ENCODE data around the gene CHRM5.
"Not testable (repeated sequence)": the region's sequence is repeated elsewhere in the genome, so short reads cannot be mapped to it uniquely, and the experiment has no call there.

The CHRM5 gene

GRCh38 chr15:34039790-34040113 lies 71.5 kb downstream of the CHRM5 start:
- Histone ChIP-seq H3K4me1 (ENCODE audit: control insufficient read depth, insufficient read depth, low read length) (peaks cover 11% of the 10 kb centered on the region), H3K27ac (ENCODE audit: low read depth, low read length) (no peak overlapping the region), H3K9me3 (ENCODE audit: control insufficient read depth, insufficient read depth, low read depth, low read length) (no peaks in the 10 kb centered on the region), H3K27me3 (ENCODE audit: control insufficient read depth, insufficient read depth, low read length) (peaks cover 17% of the 10 kb centered on the region), H3K4me3 (ENCODE audit: low read depth, low read length) (peak overlapping the region; percentile 71), H3K36me3 (ENCODE audit: control insufficient read depth, insufficient read depth, low read length) (no peaks in the 10 kb centered on the region), H3K9ac (ENCODE audit: low read length) (peak overlapping the region; percentile 75)

- no peak overlapping the region for H3K9ac ChIP-seq (ENCODE audit: low read length)
- no peak overlapping the region for H3K4me3 ChIP-seq (ENCODE audit: low read depth, low read length)
- H3K36me3 ChIP-seq (ENCODE audit: control insufficient read depth, insufficient read depth, low read length), result no peaks in the 10 kb centered on the region
- 0 out of 2 replicates have a peak, but pooled peaks cover under 1% of the 10 kb centered on the region for H3K9me3 ChIP-seq (ENCODE audit: control insufficient read depth, insufficient read depth, low read depth, low read length)
- peaks cover 17% of the 10 kb centered on the region for H3K27me3 ChIP-seq (ENCODE audit: control insufficient read depth, insufficient read depth, low read length)
- H3K27ac ChIP-seq (ENCODE audit: low read depth, low read length), result no peak overlapping the region
- H3K4me1 ChIP-seq (ENCODE audit: control insufficient read depth, insufficient read depth, low read length), result peaks cover 8% of the 10 kb centered on the region
These were observed 75.1 kb downstream of the CHRM5 start for GRCh38 chr15:34043391-34043790.

GRCh38 chr15:34043813-34044212 lies 75.5 kb downstream of the CHRM5 start:
- no peaks in the 10 kb centered on the region for H3K36me3 ChIP-seq (ENCODE audit: control insufficient read depth, insufficient read depth, low read length)
- H3K4me3 ChIP-seq (ENCODE audit: low read depth, low read length), result no peak overlapping the region
- no peak overlapping the region for H3K9ac ChIP-seq (ENCODE audit: low read length)
- no peak overlapping the region for H3K27ac ChIP-seq (ENCODE audit: low read depth, low read length)
- peaks cover 17% of the 10 kb centered on the region for H3K27me3 ChIP-seq (ENCODE audit: control insufficient read depth, insufficient read depth, low read length)
- H3K4me1 ChIP-seq (ENCODE audit: control insufficient read depth, insufficient read depth, low read length), result peaks cover 8% of the 10 kb centered on the region
- H3K9me3 ChIP-seq (ENCODE audit: control insufficient read depth, insufficient read depth, low read depth, low read length), result 0 out of 2 replicates have a peak, but pooled peaks cover 4% of the 10 kb centered on the region

- H3K4me3 ChIP-seq (ENCODE audit: low read depth, low read length), result no peak overlapping the region
- H3K4me1 ChIP-seq (ENCODE audit: control insufficient read depth, insufficient read depth, low read length), result no peaks in the 10 kb centered on the region
- no peak overlapping the region for H3K9ac ChIP-seq (ENCODE audit: low read length)
- no peaks in the 10 kb centered on the region for H3K27me3 ChIP-seq (ENCODE audit: control insufficient read depth, insufficient read depth, low read length)
- no peaks in the 10 kb centered on the region for H3K36me3 ChIP-seq (ENCODE audit: control insufficient read depth, insufficient read depth, low read length)
- H3K27ac ChIP-seq (ENCODE audit: low read depth, low read length), result no peak overlapping the region
- H3K9me3 ChIP-seq (ENCODE audit: control insufficient read depth, insufficient read depth, low read depth, low read length), result peaks cover 17% of the 10 kb centered on the region; the same call in 1 of the 2 replicates
These were observed 78.3 kb downstream of the CHRM5 start for GRCh38 chr15:34046471-34047145.

GRCh38 chr15:34047893-34048775 lies 79.8 kb downstream of the CHRM5 start:
- H3K27ac ChIP-seq (ENCODE audit: low read depth, low read length), result no peak overlapping the region
- no peaks in the 10 kb centered on the region for H3K4me1 ChIP-seq (ENCODE audit: control insufficient read depth, insufficient read depth, low read length)
- H3K9ac ChIP-seq (ENCODE audit: low read length), result no peak overlapping the region
- no peaks in the 10 kb centered on the region for H3K27me3 ChIP-seq (ENCODE audit: control insufficient read depth, insufficient read depth, low read length)
- no peak overlapping the region for H3K4me3 ChIP-seq (ENCODE audit: low read depth, low read length)
- no peaks in the 10 kb centered on the region for H3K36me3 ChIP-seq (ENCODE audit: control insufficient read depth, insufficient read depth, low read length)
- peaks cover 19% of the 10 kb centered on the region; the same call in 1 of the 2 replicates for H3K9me3 ChIP-seq (ENCODE audit: control insufficient read depth, insufficient read depth, low read depth, low read length)

GRCh38 chr15:34049112-34049511 lies 80.8 kb downstream of the CHRM5 start:
- Histone ChIP-seq H3K27ac (ENCODE audit: low read depth, low read length) (no peak overlapping the region), H3K9ac (ENCODE audit: low read length) (no peak overlapping the region), H3K4me1 (ENCODE audit: control insufficient read depth, insufficient read depth, low read length) (no peaks in the 10 kb centered on the region), H3K9me3 (ENCODE audit: control insufficient read depth, insufficient read depth, low read depth, low read length) (peaks cover 19% of the 10 kb centered on the region; the same call in 1 of the 2 replicates), H3K27me3 (ENCODE audit: control insufficient read depth, insufficient read depth, low read length) (no peaks in the 10 kb centered on the region), H3K4me3 (ENCODE audit: low read depth, low read length) (no peak overlapping the region), H3K36me3 (ENCODE audit: control insufficient read depth, insufficient read depth, low read length) (no peaks in the 10 kb centered on the region)

- not testable (repeated sequence) for H3K27me3 ChIP-seq (ENCODE audit: control insufficient read depth, insufficient read depth, low read length); H3K27ac ChIP-seq (ENCODE audit: low read depth, low read length); H3K36me3 ChIP-seq (ENCODE audit: control insufficient read depth, insufficient read depth, low read length); H3K4me1 ChIP-seq (ENCODE audit: control insufficient read depth, insufficient read depth, low read length); H3K9ac ChIP-seq (ENCODE audit: low read length); H3K4me3 ChIP-seq (ENCODE audit: low read depth, low read length)
- peaks cover 19% of the 10 kb centered on the region; the same call in 1 of the 2 replicates for H3K9me3 ChIP-seq (ENCODE audit: control insufficient read depth, insufficient read depth, low read depth, low read length)
These were observed 82.1 kb downstream of the CHRM5 start for GRCh38 chr15:34050385-34050784.

- Histone ChIP-seq H3K4me3 (ENCODE audit: low read depth, low read length) (no peak overlapping the region), H3K9ac (ENCODE audit: low read length) (no peak overlapping the region), H3K36me3 (ENCODE audit: control insufficient read depth, insufficient read depth, low read length) (no peaks in the 10 kb centered on the region), H3K27me3 (ENCODE audit: control insufficient read depth, insufficient read depth, low read length) (no peaks in the 10 kb centered on the region), H3K27ac (ENCODE audit: low read depth, low read length) (no peak overlapping the region), H3K4me1 (ENCODE audit: control insufficient read depth, insufficient read depth, low read length) (no peaks in the 10 kb centered on the region), H3K9me3 (ENCODE audit: control insufficient read depth, insufficient read depth, low read depth, low read length) (peaks cover 15% of the 10 kb centered on the region; the same call in 1 of the 2 replicates)
These were observed 85.9 kb downstream of the CHRM5 start for GRCh38 chr15:34054081-34054707.

- no peak overlapping the region for H3K9ac ChIP-seq (ENCODE audit: low read length)
- no peaks in the 10 kb centered on the region for H3K4me1 ChIP-seq (ENCODE audit: control insufficient read depth, insufficient read depth, low read length)
- no peak overlapping the region for H3K27ac ChIP-seq (ENCODE audit: low read depth, low read length)
- no peaks in the 10 kb centered on the region for H3K36me3 ChIP-seq (ENCODE audit: control insufficient read depth, insufficient read depth, low read length)
- peaks cover 5% of the 10 kb centered on the region; the same call in 1 of the 2 replicates for H3K9me3 ChIP-seq (ENCODE audit: control insufficient read depth, insufficient read depth, low read depth, low read length)
- H3K27me3 ChIP-seq (ENCODE audit: control insufficient read depth, insufficient read depth, low read length), result no peaks in the 10 kb centered on the region
- H3K4me3 ChIP-seq (ENCODE audit: low read depth, low read length), result no peak overlapping the region
These were observed 87.7 kb downstream of the CHRM5 start for GRCh38 chr15:34055868-34056595.

- H3K4me1 ChIP-seq (ENCODE audit: control insufficient read depth, insufficient read depth, low read length), result no peaks in the 10 kb centered on the region
- H3K27me3 ChIP-seq (ENCODE audit: control insufficient read depth, insufficient read depth, low read length), result no peaks in the 10 kb centered on the region
- H3K36me3 ChIP-seq (ENCODE audit: control insufficient read depth, insufficient read depth, low read length), result no peaks in the 10 kb centered on the region
- no peaks in the 10 kb centered on the region; the same call in 1 of the 2 replicates for H3K9me3 ChIP-seq (ENCODE audit: control insufficient read depth, insufficient read depth, low read depth, low read length)
- H3K9ac ChIP-seq (ENCODE audit: low read length), result no peak overlapping the region
- H3K4me3 ChIP-seq (ENCODE audit: low read depth, low read length), result no peak overlapping the region
- no peak overlapping the region for H3K27ac ChIP-seq (ENCODE audit: low read depth, low read length)
These were observed 88.6 kb downstream of the CHRM5 start for GRCh38 chr15:34056911-34057310.

Data from HUES6 (cell line).